Activated CD4-positive, CD25-positive, alpha-beta regulatory T cell treated with anti-CD3 and anti-CD28 coated beads, Interleukin-2, amount 50 U/mL, for 16 hours (primary cell): Measurements from ENCODE around the gene PEX14.
A peak's percentile ranks its signal among the peaks of the same experiment; 100 is the strongest.
"Not testable (repeated sequence)": the region's sequence is repeated elsewhere in the genome, so short reads cannot be mapped to it uniquely, and the experiment has no call there.

ENCODE experiments used
- DNase-seq: peaks from one replicate; pipeline ENCODE4 v3.0.0-alpha.2; 2020; ENCODE audit warnings: low read depth, low spot score

Gene PEX14, protein sequence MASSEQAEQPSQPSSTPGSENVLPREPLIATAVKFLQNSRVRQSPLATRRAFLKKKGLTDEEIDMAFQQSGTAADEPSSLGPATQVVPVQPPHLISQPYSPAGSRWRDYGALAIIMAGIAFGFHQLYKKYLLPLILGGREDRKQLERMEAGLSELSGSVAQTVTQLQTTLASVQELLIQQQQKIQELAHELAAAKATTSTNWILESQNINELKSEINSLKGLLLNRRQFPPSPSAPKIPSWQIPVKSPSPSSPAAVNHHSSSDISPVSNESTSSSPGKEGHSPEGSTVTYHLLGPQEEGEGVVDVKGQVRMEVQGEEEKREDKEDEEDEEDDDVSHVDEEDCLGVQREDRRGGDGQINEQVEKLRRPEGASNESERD

DNA sequence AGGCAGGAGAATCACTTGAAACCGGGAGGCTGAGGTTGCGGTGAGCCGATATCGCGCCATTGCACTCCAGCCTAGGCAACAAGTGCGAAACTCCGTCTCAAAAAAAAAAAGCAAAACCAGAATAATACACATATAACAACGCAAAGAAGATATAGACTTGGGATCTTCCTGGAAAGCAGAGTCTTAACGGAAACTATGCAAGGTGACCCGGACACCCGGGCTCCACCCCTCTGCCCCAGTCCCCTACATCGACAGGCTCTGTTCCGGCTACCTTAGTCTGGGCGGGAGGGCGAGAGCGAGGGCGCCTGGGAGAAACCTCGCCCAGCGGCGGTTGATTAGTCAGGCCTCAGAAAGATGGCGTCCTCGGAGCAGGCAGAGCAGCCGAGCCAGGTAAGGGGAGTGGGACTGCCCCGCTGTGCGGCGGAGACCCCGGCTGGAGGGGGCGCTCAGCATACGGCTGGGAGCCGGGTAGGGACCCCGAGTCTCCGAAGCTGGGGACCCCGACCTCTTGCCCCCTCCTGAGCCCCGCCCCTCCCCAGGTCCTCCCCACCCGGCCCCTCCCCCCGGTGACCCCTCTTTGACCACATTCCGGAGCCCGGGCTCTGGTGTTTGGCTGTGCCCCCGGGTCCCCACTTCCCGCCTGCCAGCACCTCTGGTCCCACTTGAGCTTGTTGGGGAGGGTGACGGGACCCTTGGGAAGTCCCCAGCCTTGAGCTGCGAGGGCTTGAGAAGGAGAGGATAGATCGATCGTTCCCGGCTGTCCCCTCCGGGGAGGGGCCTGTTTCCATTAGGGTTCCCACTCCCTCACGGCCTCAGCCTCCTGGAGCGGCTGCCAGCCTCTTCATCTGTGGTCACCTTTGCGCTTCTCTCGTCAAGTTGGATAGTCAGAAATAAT lies at the start of gene PEX14:
Gene PEX14 (plus strand): TSS at position 338 of the 895 bp plus-strand sequence. CDS start 17 bp downstream, at position 355.
- peak; percentile 74 for DNase-seq

DNA sequence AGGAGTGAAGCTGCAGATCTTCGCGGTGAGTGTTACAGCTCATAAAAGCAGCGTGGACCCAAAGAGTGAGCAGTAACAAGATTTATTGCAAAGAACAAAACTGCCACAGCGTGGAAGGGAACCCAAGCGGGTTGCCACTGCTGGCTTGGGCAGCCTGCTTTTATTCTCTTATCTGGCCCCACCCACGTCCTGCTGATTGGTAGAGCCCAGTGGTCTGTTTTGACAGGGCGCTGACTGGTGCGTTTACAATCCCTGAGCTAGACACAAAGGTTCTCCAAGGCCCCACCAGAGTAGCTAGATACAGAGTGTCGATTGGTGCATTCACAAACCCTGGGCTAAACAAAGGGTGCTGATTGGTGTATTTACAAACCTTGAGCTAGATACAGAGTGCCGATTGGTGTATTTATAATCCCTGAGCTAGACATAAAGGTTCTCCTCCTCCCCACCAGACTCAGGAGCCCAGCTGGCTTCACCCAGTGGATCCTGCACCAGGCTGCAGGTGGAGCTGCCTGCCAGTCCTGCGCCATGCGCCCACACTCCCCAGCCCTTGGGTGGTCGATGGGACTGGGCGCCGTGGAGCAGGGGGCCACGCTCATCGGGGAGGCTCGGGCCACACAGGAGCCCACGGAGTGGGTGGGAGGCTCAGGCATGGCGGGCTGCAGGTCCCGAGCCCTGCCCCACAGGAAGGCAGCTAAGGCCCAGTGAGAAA lies 48.8 kb upstream of the PEX14 start:
- not testable (repeated sequence) for DNase-seq

DNA sequence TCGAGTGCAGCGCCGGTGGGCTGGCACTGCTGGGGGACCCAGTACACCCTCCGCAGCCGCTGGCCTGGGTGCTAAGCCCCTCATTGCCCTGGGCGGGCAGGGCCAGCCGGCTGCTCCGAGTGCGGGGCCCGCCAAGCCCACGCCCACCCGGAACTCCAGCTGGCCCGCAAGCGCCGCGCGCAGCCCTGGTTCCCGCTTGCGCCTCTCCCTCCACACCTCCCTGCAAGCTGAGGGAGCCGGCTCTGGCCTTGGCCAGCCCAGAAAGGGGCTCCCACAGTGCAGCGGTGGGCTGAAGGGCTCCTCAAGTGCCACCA lies 48.3 kb upstream of the PEX14 start:
- not testable (repeated sequence) for DNase-seq

DNA sequence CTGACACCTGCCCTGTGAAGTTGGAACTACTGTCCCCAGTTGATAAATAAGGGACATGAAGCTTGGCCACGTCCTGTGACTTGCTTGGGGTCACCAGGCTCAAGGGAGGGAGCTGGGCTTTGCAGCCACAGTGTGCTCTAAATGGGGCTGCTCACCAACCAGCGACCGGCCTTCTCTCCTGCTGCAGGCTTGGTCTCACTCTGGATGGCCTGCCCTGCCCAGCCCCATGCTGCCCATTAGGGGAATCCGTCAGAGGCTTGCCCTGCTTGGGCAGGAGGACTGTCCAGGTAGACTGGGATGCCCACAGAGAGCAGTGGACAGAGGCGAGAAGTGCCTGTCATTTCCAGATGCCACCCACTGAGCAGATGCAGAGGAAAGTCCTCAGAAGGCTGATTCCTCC lies 45.8 kb upstream of the PEX14 start:
- no peak for DNase-seq

DNA sequence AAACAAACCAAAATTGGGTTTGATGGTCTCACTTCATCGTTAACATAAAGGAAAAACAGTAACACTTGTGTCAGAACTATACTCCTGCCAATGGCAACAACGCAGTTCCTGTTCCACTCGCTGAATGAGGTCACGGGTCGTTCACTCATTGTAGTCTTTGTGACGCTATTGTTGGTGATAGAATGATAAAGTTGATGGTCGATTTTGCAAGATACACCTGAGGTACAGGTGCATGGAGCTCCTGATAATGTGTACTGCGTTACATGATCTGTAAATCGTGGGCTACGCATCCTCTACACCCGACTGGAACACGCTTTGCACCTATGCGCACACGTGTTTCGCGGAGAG lies 44.9 kb upstream of the PEX14 start:
- DNase-seq, result no peak

DNA sequence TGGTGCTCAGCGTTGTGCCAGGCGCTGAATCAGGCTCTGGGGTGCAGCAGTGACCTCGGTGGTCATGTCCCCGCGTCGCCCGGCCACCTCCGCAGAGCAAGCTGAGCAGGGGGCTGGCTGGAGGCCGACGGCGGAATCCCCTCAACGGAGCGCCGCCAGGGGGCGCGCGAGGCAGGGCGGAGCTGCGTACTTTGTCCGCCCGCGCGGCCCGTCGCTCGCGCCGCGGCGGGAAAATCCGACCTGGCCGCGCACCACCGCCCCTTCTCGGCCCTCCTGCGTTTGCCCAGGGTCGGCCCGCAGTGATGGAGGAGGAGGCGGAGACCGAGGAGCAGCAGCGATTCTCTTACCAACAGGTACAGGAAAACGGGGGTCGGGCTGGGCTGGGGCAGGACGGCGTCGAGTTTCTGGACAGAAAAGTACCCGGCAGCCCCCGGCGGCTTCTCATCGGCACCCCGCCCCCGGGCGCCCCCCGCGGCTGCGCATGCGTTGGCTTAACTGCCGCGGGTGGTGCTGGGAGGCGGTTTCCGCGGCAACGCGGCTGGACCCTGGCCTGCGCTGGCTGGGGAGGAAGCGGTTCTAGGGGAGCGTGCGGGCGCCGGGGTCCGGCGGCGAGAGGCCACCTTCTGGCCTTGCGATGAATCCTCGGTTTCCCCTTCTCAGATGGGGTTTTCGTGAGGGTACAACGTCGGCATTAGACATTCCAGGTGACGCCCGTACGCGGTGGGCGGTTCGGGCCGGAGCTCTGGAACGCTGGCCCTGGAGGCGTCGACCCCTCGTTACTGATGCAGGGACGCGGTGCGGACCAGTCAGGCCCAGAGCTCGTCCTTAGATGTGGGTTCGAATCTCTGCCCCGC lies 44.3 kb upstream of the PEX14 start, which contains the start of gene CENPS:
Gene CENPS (plus strand): TSS at position 218 of the 854 bp plus-strand sequence. CDS start 85 bp downstream, at position 303.
- DNase-seq, result peak; percentile 81

DNA sequence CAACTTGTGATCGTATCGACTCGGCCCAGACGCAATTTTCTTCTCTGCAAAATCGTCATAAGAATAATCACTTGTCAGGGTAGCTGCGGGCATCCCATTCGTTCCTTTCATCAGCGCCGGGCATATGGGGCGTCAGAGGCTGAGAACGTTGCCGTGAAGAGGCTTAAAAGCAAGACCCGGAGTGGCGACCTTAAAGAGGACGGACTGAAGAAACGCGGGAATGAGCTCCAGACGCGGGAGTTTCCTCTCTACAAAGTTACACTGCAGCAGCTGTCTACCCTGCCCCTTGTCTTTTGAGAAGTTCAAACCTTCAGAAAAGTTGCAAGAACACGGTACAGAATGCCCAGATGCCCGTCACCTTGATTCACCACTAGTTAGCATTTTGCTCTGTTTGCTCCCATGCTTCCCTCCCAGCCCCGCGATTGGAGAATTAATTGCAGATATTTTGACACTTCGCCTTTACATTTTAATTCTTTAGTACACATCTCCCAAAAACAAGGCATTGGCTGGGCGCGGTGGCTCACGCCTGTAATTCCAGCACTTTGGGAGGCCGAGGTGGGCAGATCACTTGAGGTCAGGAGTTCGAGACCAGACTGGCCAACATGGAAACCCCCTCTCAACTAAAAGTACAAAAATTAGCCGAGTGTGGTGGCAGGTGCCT lies 43.5 kb upstream of the PEX14 start:
- no peak for DNase-seq

DNA sequence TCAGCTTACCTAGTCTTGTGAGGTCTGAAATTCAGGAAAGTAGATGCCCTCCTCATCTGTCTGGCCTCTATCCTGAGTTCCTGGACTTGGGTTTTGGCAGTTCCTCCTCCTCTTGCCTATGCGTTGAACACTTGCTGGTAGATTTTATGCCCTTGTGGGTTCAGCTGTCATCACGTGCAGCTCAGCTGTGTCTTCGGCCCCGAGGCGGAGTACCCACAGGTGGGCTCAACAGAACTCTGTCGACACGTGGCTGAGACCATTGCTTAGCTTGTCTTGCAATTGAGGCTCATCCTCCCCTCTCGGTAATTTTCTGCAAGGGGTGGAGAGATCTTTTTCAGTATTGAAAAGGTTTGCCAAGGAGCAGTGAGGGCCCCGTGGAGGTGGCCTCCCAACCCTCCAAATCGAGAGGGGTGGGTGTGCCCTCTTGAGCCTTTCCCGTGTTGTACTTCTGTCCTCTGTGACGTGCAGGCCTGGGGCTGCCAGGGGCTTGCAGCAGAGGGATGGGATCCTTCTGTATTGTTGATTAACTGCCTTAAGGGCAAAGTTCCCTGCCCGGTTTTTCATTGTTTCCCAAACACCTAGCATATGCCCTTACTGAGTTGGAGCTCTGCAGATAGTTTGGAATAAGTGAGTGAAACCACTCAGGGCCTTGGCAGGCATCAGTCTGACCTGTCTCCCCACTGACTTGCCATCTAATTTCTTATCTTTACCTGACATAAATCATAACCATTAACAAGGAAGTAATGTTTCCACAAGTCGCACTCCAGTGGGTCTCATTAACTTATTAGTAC lies 41.6 kb upstream of the PEX14 start:
- DNase-seq, result no peak

DNA sequence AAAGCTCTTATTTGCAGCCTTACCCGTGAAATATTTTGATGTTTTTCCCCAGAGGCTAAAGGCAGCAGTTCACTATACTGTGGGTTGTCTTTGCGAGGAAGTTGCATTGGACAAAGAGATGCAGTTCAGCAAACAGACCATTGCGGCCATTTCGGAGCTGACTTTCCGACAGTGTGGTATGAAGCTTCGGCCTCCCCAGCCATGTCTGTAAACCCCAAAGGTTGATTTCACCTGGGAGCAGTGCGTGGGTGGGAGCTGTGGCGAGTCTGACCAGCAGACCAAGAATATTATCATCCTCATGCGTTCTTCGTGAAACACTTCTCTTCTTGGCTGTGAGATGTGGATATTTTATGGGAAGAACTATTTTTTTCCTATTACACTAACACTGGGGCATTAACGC lies 41.0 kb upstream of the PEX14 start:
- DNase-seq, result no peak

DNA sequence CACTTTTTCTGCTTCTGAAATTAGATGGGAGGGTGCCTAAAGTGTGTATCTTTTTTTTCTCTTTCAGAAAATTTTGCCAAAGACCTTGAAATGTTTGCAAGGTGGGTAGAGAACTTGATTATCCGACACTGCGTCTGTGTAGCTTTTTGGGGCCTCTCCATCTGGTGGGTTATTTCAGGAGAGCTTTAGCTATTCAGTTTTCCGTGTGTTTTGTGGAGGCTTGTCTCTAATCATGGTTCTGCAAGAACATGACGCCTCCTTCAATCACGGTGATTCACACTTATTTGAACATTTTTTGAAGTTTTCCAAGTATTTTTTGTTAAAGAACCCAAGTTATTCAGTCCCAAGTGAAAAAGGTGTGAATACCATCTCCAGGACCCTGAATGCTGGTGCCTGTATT lies 40.2 kb upstream of the PEX14 start:
- DNase-seq, result no peak

DNA sequence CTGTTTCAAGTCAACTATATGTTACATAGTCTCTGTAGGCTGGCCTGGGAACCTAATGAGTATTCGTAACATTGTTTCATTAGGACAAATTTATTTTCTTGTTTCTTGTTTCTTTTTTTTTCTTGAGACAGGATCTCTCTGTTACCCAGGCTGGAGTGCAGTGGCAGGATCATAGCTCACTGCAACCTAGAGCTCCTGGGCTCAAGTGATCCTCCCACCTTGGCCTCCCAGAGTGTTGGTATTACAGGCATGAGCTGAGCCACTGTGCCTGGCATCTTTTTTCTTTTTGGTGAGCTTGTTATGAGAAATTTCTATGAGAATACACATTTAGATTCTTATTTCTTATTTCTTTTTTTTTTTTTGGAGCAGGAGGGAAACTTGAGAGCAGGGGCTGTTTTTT lies 37.7 kb upstream of the PEX14 start:
- DNase-seq, result no peak

DNA sequence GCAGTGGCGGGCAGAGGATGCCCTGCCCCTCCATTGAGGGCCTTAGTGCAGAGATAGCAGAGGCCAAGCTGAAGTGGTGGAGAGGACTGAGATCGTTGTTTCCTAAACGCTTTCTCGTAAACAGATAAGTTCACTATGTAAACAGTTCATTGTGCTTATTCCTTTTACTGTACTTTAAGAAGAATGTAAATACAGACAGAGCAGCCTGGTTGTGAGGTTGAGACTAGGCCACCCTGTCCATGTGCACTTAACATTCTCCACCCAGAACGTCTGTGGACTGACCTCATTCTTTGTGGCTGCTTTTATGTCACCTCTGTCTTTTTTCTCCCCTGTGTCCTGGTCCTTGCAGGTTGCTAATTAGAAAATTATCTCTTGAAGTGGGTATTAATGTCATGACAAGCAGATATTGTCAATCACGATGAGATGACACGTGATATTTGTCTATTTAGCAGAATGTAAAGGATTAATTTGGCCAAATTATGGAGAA lies 36.0 kb upstream of the PEX14 start:
- DNase-seq, result no peak

DNA sequence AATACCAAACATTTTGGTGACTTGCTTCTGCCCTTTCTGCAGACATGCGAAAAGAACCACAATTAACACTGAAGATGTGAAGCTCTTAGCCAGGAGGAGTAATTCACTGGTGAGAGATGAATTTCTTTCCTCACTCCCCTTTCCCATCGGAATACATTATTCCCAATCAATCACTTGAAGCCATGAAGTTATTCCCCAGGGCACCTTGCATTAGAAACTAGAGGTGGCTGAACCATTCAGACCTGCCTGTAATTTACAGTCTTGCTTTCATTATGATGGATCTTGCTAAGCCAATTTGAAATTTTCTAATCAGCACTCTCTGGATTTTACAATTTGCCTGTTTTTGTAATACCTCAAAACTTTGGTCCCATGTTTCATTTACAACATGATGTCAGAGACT lies 34.4 kb upstream of the PEX14 start:
- DNase-seq, result no peak

DNA sequence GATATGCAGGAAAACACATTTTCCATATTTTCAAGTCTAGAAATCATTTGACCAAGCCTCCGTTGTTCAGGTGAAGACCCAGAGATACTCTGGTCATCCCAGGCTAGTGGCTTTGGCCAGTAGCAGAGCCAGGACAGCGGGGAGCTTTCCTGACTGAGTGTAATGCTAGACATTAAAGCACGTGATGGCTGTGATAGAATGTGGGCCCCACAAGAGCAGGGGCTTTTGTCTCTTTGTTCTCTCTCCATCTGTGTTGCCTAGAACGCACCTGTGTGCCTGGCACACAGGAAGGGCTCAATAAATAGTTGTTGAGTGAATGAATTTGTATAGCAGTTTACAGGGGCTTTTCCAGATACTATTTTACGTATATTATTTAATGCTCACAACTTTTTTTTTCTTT lies 34.0 kb upstream of the PEX14 start:
- no peak for DNase-seq

DNA sequence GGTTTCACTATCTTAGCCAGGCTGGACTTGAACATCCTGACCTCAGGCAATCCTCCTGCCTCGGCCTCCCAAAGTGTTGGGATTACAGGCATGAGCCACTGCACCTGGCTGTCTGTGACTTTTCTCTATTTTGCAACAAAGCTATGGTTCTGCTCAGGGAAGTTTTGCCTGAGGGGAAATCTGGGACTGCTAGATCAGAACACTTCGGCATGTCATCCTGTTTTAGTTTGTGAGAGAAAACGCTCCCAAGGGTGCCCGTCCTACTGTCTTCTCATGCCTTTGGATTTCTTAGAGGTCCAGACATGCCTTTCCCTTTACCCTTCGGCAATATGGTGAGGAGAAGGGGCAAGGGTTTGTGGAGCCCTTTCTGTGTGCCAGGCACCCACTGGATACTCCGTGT lies 30.5 kb upstream of the PEX14 start:
- DNase-seq, result no peak

DNA sequence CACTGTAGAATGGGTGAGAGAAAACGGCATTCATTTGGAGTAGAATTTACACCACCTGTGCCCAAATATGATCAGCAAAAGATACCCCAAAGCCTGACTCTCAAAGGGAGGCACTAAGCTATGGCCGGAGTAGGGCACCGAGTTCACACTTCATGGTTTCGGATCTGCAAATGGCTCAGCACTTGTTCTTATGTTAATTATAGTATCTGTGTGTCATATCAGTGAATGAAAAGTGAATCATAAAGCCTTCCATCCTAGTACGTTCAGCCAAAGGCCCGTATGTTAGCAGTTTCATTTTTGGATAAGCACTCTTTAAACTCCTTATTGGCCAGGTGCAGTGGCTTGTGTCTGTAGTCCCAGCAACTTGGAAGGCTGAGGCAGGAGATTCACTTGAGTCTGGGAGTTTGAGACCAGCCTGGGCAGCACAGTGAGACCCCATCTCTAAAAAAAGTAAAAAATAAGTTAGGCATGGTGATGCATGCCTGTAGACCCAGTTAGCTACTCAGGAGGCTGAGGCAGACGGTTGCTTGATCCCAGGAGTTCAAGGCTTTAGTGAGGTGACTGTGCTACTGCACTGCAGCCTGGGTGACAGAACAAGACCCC lies 29.9 kb upstream of the PEX14 start:
- no peak for DNase-seq

DNA sequence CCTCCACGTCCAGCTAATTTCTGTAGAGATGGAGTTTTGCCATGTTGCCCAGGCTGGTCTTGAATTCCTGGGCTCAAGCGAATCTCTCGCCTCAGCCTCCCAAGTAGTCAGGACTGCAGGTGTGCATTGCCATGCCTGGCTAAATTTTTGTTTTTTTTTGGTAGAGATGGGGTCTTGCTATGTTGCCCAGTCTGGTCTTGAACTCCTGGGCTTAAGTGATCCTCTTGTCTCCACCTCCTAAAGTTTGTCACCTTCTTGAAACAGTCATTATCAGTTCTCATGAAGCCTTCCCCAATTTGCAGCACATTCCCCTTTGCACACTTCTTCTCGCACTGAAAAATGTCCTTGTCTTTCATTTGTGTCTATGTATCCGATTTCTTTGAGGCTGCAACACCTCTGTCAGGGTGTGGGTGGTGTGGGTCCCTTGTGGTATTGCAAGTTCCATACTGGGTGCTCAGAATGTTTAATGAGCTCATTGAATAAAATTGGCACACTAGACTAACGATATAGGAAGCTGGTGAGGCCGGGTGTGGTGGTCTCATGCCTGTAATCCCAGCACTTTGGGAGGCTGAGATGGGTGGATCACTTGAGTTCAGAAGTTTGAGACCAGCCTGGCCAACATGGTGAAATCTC lies 27.8 kb upstream of the PEX14 start:
- DNase-seq, result no peak

DNA sequence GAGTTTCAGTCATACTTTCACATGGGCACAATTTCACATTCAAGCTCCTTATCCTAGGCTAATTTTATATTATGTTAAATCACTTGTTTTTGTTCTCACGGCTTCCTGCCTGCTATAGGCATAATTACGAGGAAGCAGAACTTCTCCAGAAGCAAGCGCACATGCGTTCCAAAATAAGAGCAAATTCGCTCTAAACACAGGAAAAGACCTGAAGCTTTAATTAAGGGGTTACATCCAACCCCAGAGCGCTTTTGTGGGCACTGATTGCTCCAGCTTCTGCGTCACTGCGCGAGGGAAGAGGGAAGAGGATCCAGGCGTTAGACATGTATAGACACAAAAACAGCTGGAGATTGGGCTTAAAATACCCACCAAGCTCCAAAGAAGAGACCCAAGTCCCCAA lies 25.0 kb upstream of the PEX14 start, which contains the start of gene CORT:
Gene CORT (plus strand): TSS at position 281 of the 400 bp plus-strand sequence. CDS start 193 bp downstream, outside the sequence.
- DNase-seq, result no peak
